ENCODE measurements around the gene FOXJ2.

FOXJ2 gene

GRCh38 chr12:8036346-8036745 lies 3.8 kb downstream of the FOXJ2 start:
- H3K9ac ChIP-seq (ENCODE audit: low read length): no peak overlapping the region
- no peak overlapping the region for H3K4me3 ChIP-seq (ENCODE audit: low read length)
- no peak overlapping the region for H3K27ac ChIP-seq (ENCODE audit: low read length)
- no peaks in the 10 kb centered on the region for H3F3A ChIP-seq (ENCODE audit: insufficient read depth, low read length)
- H3K79me2 ChIP-seq (ENCODE audit: low read length): peaks cover 44% of the 10 kb centered on the region
- H3K36me3 ChIP-seq (replicated peaks; ENCODE audit: insufficient read depth, low read length): 0 out of 2 replicates have a peak, but pooled peaks cover 3% of the 10 kb centered on the region
- H3K9me2 ChIP-seq (replicated peaks; ENCODE audit: insufficient read depth, low read length): no peaks in the 10 kb centered on the region
- H3K27me3 ChIP-seq (replicated peaks; ENCODE audit: insufficient read depth, low read length): no peaks in the 10 kb centered on the region
- no peak overlapping the region for H2AFZ ChIP-seq (ENCODE audit: low read length)
- peaks cover 27% of the 10 kb centered on the region; the same call in 1 of the 2 replicates for H3K4me1 ChIP-seq (ENCODE audit: low read length)
- H4K20me1 ChIP-seq (ENCODE audit: insufficient read depth, low read length): no peaks in the 10 kb centered on the region
- DNase-seq: no peak
- no peaks in the 10 kb centered on the region for H3K9me3 ChIP-seq (replicated peaks; ENCODE audit: insufficient read depth, low read length)
- TF ChIP-seq EZH2 (optimal IDR thresholded peaks at IDR 0.05; ENCODE audit: low read depth, low read length): no peak
- no peak for TF ChIP-seq EZH2phosphoT487 (IDR thresholded peaks at IDR 0.05; ENCODE audit: low read length)
- TF ChIP-seq CTCF (IDR thresholded peaks at IDR 0.05; ENCODE audit: low read length): no peak
- no peak overlapping the region for H3K4me2 ChIP-seq (ENCODE audit: low read depth, low read length)

GRCh38 chr12:8037046-8037663 lies 4.6 kb downstream of the FOXJ2 start:
- no peak for TF ChIP-seq EZH2phosphoT487 (IDR thresholded peaks at IDR 0.05; ENCODE audit: low read length)
- TF ChIP-seq CTCF (IDR thresholded peaks at IDR 0.05; ENCODE audit: low read length): no peak
- no peak for TF ChIP-seq EZH2 (optimal IDR thresholded peaks at IDR 0.05; ENCODE audit: low read depth, low read length)
- H3K9ac ChIP-seq (ENCODE audit: low read length): no peak overlapping the region
- DNase-seq: no peak
- H2AFZ ChIP-seq (ENCODE audit: low read length): no peak overlapping the region
- H3K4me1 ChIP-seq (ENCODE audit: low read length): peaks cover 22% of the 10 kb centered on the region; the same call in 1 of the 2 replicates
- no peaks in the 10 kb centered on the region for H3K27me3 ChIP-seq (replicated peaks; ENCODE audit: insufficient read depth, low read length)
- peaks cover 44% of the 10 kb centered on the region for H3K79me2 ChIP-seq (ENCODE audit: low read length)
- no peak overlapping the region for H3K4me2 ChIP-seq (ENCODE audit: low read depth, low read length)
- H3K4me3 ChIP-seq (ENCODE audit: low read length): no peak overlapping the region
- H3K27ac ChIP-seq (ENCODE audit: low read length): no peak overlapping the region
- no peaks in the 10 kb centered on the region for H4K20me1 ChIP-seq (ENCODE audit: insufficient read depth, low read length)
- no peaks in the 10 kb centered on the region for H3F3A ChIP-seq (ENCODE audit: insufficient read depth, low read length)
- H3K36me3 ChIP-seq (replicated peaks; ENCODE audit: insufficient read depth, low read length): 0 out of 2 replicates have a peak, but pooled peaks cover 3% of the 10 kb centered on the region
- H3K9me2 ChIP-seq (replicated peaks; ENCODE audit: insufficient read depth, low read length): no peaks in the 10 kb centered on the region
- no peaks in the 10 kb centered on the region for H3K9me3 ChIP-seq (replicated peaks; ENCODE audit: insufficient read depth, low read length)

GRCh38 chr12:8037947-8038346 lies 5.4 kb downstream of the FOXJ2 start:
- TF ChIP-seq EZH2 (optimal IDR thresholded peaks at IDR 0.05; ENCODE audit: low read depth, low read length) (no peak), CTCF (IDR thresholded peaks at IDR 0.05; ENCODE audit: low read length) (no peak), EZH2phosphoT487 (IDR thresholded peaks at IDR 0.05; ENCODE audit: low read length) (no peak)
- Histone ChIP-seq H3K4me2 (ENCODE audit: low read depth, low read length) (no peak overlapping the region), H3K9me2 (replicated peaks; ENCODE audit: insufficient read depth, low read length) (no peaks in the 10 kb centered on the region), H3K4me1 (ENCODE audit: low read length) (peaks cover 22% of the 10 kb centered on the region; the same call in 1 of the 2 replicates), H3K9me3 (replicated peaks; ENCODE audit: insufficient read depth, low read length) (no peaks in the 10 kb centered on the region), H3K79me2 (ENCODE audit: low read length) (peaks cover 41% of the 10 kb centered on the region), H3K27ac (ENCODE audit: low read length) (no peak overlapping the region), H3K27me3 (replicated peaks; ENCODE audit: insufficient read depth, low read length) (no peaks in the 10 kb centered on the region), H3K36me3 (replicated peaks; ENCODE audit: insufficient read depth, low read length) (0 out of 2 replicates have a peak, but pooled peaks cover 3% of the 10 kb centered on the region), H3F3A (ENCODE audit: insufficient read depth, low read length) (no peaks in the 10 kb centered on the region), H2AFZ (ENCODE audit: low read length) (no peak overlapping the region), H3K4me3 (ENCODE audit: low read length) (no peak overlapping the region), H3K9ac (ENCODE audit: low read length) (no peak overlapping the region), H4K20me1 (ENCODE audit: insufficient read depth, low read length) (no peaks in the 10 kb centered on the region)
- DNase-seq: no peak
